Ovary (tissue), 9 donors: ENCODE data around the gene SLX4IP. TPM values are rescaled to one million over a fixed set of nuclear protein-coding genes. Genes with fewer than 3 reads are reported as not detected.

Source experiments
- DNase-seq, 5 donors: peaks; one replicate each; pipeline ENCODE4 v3.0.0-alpha.2; 2019 to 2020
- H3K27ac ChIP-seq, 2 donors: fragments of 200-600 bp; one replicate each; pipeline versions ENCODE4 v1.5.1 to v1.8.0; 2019 to 2022
- H3K27me3 ChIP-seq: fragments of 200-600 bp; one replicate; pipeline ENCODE4 v1.8.0; 2022
- H3K36me3 ChIP-seq: fragments of 200-600 bp; sonication (generic); one replicate; pipeline ENCODE4 v1.5.1; 2019
- H3K4me1 ChIP-seq: one replicate; pipeline ENCODE4 v1.8.1; 2013; ENCODE audit warnings: mild to moderate bottlenecking, moderate library complexity; ENCODE audit not compliant: insufficient read depth
- H3K4me3 ChIP-seq: fragments of 200-600 bp; sonication (generic); one replicate; pipeline ENCODE4 v1.5.1; 2017
- H3K9me3 ChIP-seq, 2 donors: fragments of 200-600 bp in 1 of 2; sonication (generic) in 1 of 2; one replicate each; pipeline versions ENCODE4 v1.5.1 to v1.8.1; 2013 to 2019; ENCODE audit warnings: mild to moderate bottlenecking in 1 of 2, moderate library complexity in 1 of 2
- CTCF ChIP-seq, 3 donors: fragments of 450-650 bp in 2 of 3; fragments of 200-600 bp in 1 of 3; IDR thresholded peaks; one replicate each; pipeline versions ENCODE4 v1.5.1 to v1.8.0; 2016 to 2022; ENCODE audit warnings: antibody characterized with exemption in 3 of 3, mild to moderate bottlenecking in 1 of 3
- EP300 ChIP-seq: sonication (generic); formaldehyde crosslinking; IDR thresholded peaks from one replicate; pipeline ENCODE4 v1.6.1; 2017; ENCODE audit warnings: antibody characterized with exemption
- POLR2A ChIP-seq: fragments of 450-650 bp; IDR thresholded peaks from one replicate; pipeline ENCODE4 v1.6.1; 2017; ENCODE audit warnings: antibody characterized with exemption, mild to moderate bottlenecking, moderate library complexity
- WGBS, 3 donors: extraction: QIAGEN DNeasy Blood & Tissue Kit in 1 of 3; methylation state at CpG; one replicate each; pipeline versions ENCODE4 v1.1.5 to v1.1.7; 2013 to 2017; 5-methylcytosine and 5-hydroxymethylcytosine counted together
- intact Hi-C, 4 donors: fragments of 100-400 bp; cut with DNase I; formaldehyde crosslinking; loops; one replicate each; pipeline versions ENCODE4 v1.11.0 to v1.15.1; 2022 to 2023
- polyA plus RNA-seq, 2 donors: library from polyadenylated mRNA; stranded (reverse); fragments of 200-250 nt in 1 of 2; fragments of 350-450 nt in 1 of 2; fragmentation: Illumina TruSeq in 1 of 2; extraction: RNeasy Lipid Tissue Mini Kit (QIAGEN cat#74804) in 1 of 2; gene quantifications; one replicate each; pipeline ENCODE4 v1.2.3, GENCODE V29; 2013 to 2014
- total RNA-seq, 7 donors: library from RNA; depleted of rRNA in 2 of 7; stranded (reverse); fragments of >200 nt in 2 of 7; fragmentation: NEBNext Ultra II Directional in 3 of 7; extraction: Animal tissue kit (Norgen Biotek cat#: 25700) in 3 of 7; gene quantifications; one replicate each; pipeline versions ENCODE4 v1.1.0 to v1.2.4, GENCODE V29; 2016 to 2023
- donor health status: DM: no; HTN: no; CAD: no; lungs with moderate emphysema.
- donor health status: DM: no; HTN: no; CAD: no.
- donor health status: Bipolar disorder and iron deficiency.
- donor health status: DM: yes; HTN: yes; CAD: no.
- donor health status: DM: no; HTN: no; CAD: no.
- donor health status: DM: yes; HTN: yes; CAD: no.

SLX4IP gene
- total and polyA plus RNA-seq, 9 donors, result 0.98 to 5.1 (median 2.8) TPM

GRCh38 chr20:10468340-10468845 lies 33.3 kb downstream of the SLX4IP start:
- Histone ChIP-seq H3K27me3 (no peaks in the 10 kb centered on the region), H3K36me3 (no peaks in the 10 kb centered on the region), H3K4me3 (no peak overlapping the region), H3K27ac (no peak overlapping the region), H3K4me1 (peaks cover 11% of the 10 kb centered on the region), H3K9me3 (no peaks in the 10 kb centered on the region)
- intact Hi-C loops, result no loop called here
- TF ChIP-seq EP300 (no peak), CTCF (IDR thresholded peaks at IDR 0.05) (no peak), POLR2A (no peak)
- 28 to 31% (median 29%) methylated on average over 2 of the region's 2 CpGs for WGBS, 3 donors
- DNase-seq, result no peak

- no peak overlapping the region for H3K4me3 ChIP-seq
- no peak for TF ChIP-seq CTCF (IDR thresholded peaks at IDR 0.05)
- TF ChIP-seq POLR2A, result no peak
- TF ChIP-seq EP300, result no peak
- no peaks in the 10 kb centered on the region for H3K9me3 ChIP-seq
- H3K36me3 ChIP-seq, result no peaks in the 10 kb centered on the region
- no peak overlapping the region for H3K27ac ChIP-seq
- H3K27me3 ChIP-seq, result no peaks in the 10 kb centered on the region
- intact Hi-C loops, result no loop called here
- peaks cover 11% of the 10 kb centered on the region for H3K4me1 ChIP-seq
- WGBS, 3 donors, result 83 to 89% (median 85%) methylated on average over 2 of the region's 2 CpGs
- no peak for DNase-seq
Observed at GRCh38 chr20:10469056-10469455, 34.0 kb downstream of the SLX4IP start.

- intact Hi-C loops, result no loop called here
- H3K27ac ChIP-seq, result no peak overlapping the region
- H3K4me3 ChIP-seq, result no peak overlapping the region
- no peaks in the 10 kb centered on the region for H3K36me3 ChIP-seq
- no peaks in the 10 kb centered on the region for H3K27me3 ChIP-seq
- peak in 1 of 5 donors; percentile 56 for DNase-seq
- TF ChIP-seq POLR2A (no peak), CTCF (IDR thresholded peaks at IDR 0.05) (peak in 2 of 3 donors; percentile 40 to 60), EP300 (no peak)
- peaks cover 11% of the 10 kb centered on the region for H3K4me1 ChIP-seq
- no peaks in the 10 kb centered on the region for H3K9me3 ChIP-seq
- WGBS, 3 donors, result 31 to 43% (median 38%) methylated on average over 7 of the region's 7 CpGs
Observed at GRCh38 chr20:10469599-10469998, 34.5 kb downstream of the SLX4IP start.

- peaks cover 8% of the 10 kb centered on the region for H3K4me1 ChIP-seq
- DNase-seq, result no peak
- intact Hi-C loops, result loop anchor here in 1 of 4 donors (10.0 kb wide), 1 partner anchor 175 kb away; no protein-coding TSS in a partner anchor
- H3K9me3 ChIP-seq, result no peaks in the 10 kb centered on the region
- no peak overlapping the region for H3K27ac ChIP-seq
- no peaks in the 10 kb centered on the region for H3K36me3 ChIP-seq
- no peak overlapping the region for H3K4me3 ChIP-seq
- H3K27me3 ChIP-seq, result no peaks in the 10 kb centered on the region
- 93 to 94% (median 94%) methylated on average over 6 of the region's 6 CpGs for WGBS, 3 donors
- TF ChIP-seq POLR2A (no peak), CTCF (IDR thresholded peaks at IDR 0.05) (no peak), EP300 (no peak)
Observed at GRCh38 chr20:10470276-10470675, 35.2 kb downstream of the SLX4IP start.
